B cell (primary cell): ENCODE data around the gene CHPF2.

ENCODE experiments used
- EZH2 ChIP-seq: IDR thresholded peaks from 2 replicates; pipeline ENCODE4 v1.6.1; 2012; ENCODE audit warnings: borderline replicate concordance, low read depth, mild to moderate bottlenecking, moderate library complexity, low read length; ENCODE audit not compliant: insufficient read depth, poor library complexity, severe bottlenecking
- TF ChIP-seq, protein P1 (sequence below): fragments of 200-600 bp; IDR thresholded peaks from one replicate; pipeline ENCODE4 v1.8.0; 2022; ENCODE audit warnings: antibody characterized with exemption, mild to moderate bottlenecking

DNA sequence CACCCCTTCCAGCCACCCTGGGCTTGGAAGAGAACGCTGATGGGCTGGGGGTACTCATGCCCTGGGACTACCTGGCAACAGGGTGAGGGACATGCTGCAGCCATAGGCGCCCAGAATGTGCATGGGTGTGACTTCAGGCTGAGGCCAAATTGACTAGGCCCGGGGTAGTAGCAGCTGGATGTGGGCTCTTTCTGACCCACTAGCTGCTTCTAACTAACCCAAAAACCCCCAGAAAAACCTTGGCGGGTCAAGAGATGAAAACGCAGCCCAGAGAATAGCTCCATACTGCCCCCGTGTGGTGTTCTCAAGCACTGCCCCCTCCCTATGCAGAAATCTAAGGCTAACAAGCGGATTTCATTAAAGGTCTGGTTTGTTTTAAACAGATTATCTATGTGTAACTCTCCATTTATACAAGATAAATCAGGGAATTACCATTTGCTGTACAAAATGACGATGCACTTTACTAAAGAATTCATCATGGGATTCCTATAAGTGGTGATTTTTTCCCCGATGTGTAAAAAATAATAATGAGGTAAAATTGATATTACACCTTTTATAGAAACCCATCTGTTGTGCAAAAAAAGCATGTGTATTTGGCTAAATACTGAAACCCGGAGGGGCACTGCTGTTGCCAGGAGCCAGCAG, 12.0 kb downstream of the CHPF2 start:
- TF ChIP-seq, protein P1, sequence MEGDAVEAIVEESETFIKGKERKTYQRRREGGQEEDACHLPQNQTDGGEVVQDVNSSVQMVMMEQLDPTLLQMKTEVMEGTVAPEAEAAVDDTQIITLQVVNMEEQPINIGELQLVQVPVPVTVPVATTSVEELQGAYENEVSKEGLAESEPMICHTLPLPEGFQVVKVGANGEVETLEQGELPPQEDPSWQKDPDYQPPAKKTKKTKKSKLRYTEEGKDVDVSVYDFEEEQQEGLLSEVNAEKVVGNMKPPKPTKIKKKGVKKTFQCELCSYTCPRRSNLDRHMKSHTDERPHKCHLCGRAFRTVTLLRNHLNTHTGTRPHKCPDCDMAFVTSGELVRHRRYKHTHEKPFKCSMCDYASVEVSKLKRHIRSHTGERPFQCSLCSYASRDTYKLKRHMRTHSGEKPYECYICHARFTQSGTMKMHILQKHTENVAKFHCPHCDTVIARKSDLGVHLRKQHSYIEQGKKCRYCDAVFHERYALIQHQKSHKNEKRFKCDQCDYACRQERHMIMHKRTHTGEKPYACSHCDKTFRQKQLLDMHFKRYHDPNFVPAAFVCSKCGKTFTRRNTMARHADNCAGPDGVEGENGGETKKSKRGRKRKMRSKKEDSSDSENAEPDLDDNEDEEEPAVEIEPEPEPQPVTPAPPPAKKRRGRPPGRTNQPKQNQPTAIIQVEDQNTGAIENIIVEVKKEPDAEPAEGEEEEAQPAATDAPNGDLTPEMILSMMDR = peak; percentile 79
- TF ChIP-seq EZH2 = no peak
